Measurements from ENCODE around the gene C14orf93.
"Not testable (repeated sequence)": the region's sequence is repeated elsewhere in the genome, so short reads cannot be mapped to it uniquely, and the experiment has no call there.

C14orf93 gene

GRCh38 chr14:23020143-23021128 lies 10.5 kb upstream of the C14orf93 start:
- TF ChIP-seq CTCF (IDR thresholded peaks at IDR 0.05; ENCODE audit: borderline replicate concordance, control extremely low read depth, extremely low read depth, insufficient read depth, missing control alignments): no peak
- in situ Hi-C loops (cut with MboI; ENCODE audit: low sequenced_read_pairs, unreplicated experiment): no loop called here
- DNase-seq (ENCODE audit: low spot score): no peak

- in situ Hi-C loops (cut with MboI; ENCODE audit: low sequenced_read_pairs, unreplicated experiment): no loop called here
- TF ChIP-seq CTCF (IDR thresholded peaks at IDR 0.05; ENCODE audit: borderline replicate concordance, control extremely low read depth, extremely low read depth, insufficient read depth, missing control alignments): no peak
- DNase-seq (ENCODE audit: low spot score): no peak
Measured at GRCh38 chr14:23018107-23018506, 8.2 kb upstream of the C14orf93 start.

- no peak for TF ChIP-seq CTCF (IDR thresholded peaks at IDR 0.05; ENCODE audit: borderline replicate concordance, control extremely low read depth, extremely low read depth, insufficient read depth, missing control alignments)
- no peak for DNase-seq (ENCODE audit: low spot score)
- in situ Hi-C loops (cut with MboI; ENCODE audit: low sequenced_read_pairs, unreplicated experiment): no loop called here
Measured at GRCh38 chr14:23017091-23017490, 7.1 kb upstream of the C14orf93 start.

- TF ChIP-seq CTCF (IDR thresholded peaks at IDR 0.05; ENCODE audit: borderline replicate concordance, control extremely low read depth, extremely low read depth, insufficient read depth, missing control alignments): no peak
- in situ Hi-C loops (cut with MboI; ENCODE audit: low sequenced_read_pairs, unreplicated experiment): no loop called here
- no peak for DNase-seq (ENCODE audit: low spot score)
Measured at GRCh38 chr14:23015618-23016017, 5.7 kb upstream of the C14orf93 start.

DNA sequence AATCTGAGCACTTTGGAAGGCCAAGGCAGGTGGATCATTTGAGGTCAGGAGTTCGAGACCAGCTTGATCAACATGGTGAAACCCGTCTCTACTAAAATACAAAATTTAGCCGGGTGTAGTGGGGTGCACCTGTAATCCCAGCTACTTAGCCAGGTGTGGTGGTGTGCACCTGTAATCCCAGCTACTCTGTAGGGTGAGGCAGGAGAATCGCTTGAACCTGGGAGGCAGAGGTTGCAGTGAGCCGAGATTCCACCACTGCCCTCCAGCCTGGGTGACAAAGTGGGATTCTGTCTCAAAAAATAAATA lies 3.8 kb upstream of the C14orf93 start:
- DNase-seq (ENCODE audit: low spot score); in situ Hi-C loops (cut with MboI; ENCODE audit: low sequenced_read_pairs, unreplicated experiment): not testable (repeated sequence)

GRCh38 chr14:23013054-23013748 lies 3.3 kb upstream of the C14orf93 start:
- in situ Hi-C loops (cut with MboI; ENCODE audit: low sequenced_read_pairs, unreplicated experiment): no loop called here
- DNase-seq (ENCODE audit: low spot score): no peak
- no peak for TF ChIP-seq CTCF (IDR thresholded peaks at IDR 0.05; ENCODE audit: borderline replicate concordance, control extremely low read depth, extremely low read depth, insufficient read depth, missing control alignments)

DNA sequence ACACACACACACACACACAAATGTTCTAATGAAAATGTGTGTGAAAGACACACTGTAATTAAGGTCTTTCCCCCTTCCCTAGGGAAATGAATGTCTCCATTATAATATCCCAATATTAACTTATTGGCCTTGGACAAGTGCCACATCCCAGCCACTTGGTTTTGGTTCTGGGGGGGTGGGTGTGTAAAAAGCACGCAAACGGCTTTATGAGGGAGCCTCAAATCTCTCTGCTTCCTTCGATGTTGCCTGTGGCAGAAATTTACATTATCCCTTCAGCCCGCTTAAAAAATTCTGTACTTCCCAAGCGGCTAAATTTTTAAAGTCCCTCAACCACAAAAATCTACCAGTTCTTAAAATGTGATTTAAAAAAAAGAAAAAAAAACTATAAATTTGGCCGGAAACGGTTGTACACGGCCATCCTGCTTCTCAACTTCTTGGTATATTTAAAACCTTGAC lies 432 bp downstream of the C14orf93 start:
- no peak for TF ChIP-seq CTCF (IDR thresholded peaks at IDR 0.05; ENCODE audit: borderline replicate concordance, control extremely low read depth, extremely low read depth, insufficient read depth, missing control alignments)
- no peak for DNase-seq (ENCODE audit: low spot score)
- in situ Hi-C loops (cut with MboI; ENCODE audit: low sequenced_read_pairs, unreplicated experiment): no loop called here
